Measurements from ENCODE around the gene HOXD8.

HOXD8 gene

GRCh38 chr2:176124947-176125771 is 4.3 kb upstream of the HOXD8 start:
- ChIA-PET CTCF (interaction anchor here (1.9 to 2.8 kb wide), 2 partner anchors 526 to 529 kb away, joined by 6 to 25 read pairs; no protein-coding TSS in a partner anchor), POLR2A (interaction anchor here (3.8 kb wide), 1 partner anchor 20 kb away, joined by 24 read pairs; no protein-coding TSS in a partner anchor)
- no peak for DNase-seq (ENCODE audit: extremely low spot score)
- TF ChIP-seq LEF1 (IDR thresholded peaks at IDR 0.05; ENCODE audit: borderline replicate concordance) (no peak), ARNT (IDR thresholded peaks at IDR 0.05) (no peak), CTBP1 (IDR thresholded peaks at IDR 0.05; ENCODE audit: borderline replicate concordance) (no peak), SUZ12 (IDR thresholded peaks at IDR 0.05) (no peak), FOXM1 (IDR thresholded peaks at IDR 0.05; ENCODE audit: borderline replicate concordance) (no peak), L3MBTL2 (conservative IDR thresholded peaks at IDR 0.05) (no peak), HDGF (IDR thresholded peaks at IDR 0.05; ENCODE audit: borderline replicate concordance) (no peak)

DNA sequence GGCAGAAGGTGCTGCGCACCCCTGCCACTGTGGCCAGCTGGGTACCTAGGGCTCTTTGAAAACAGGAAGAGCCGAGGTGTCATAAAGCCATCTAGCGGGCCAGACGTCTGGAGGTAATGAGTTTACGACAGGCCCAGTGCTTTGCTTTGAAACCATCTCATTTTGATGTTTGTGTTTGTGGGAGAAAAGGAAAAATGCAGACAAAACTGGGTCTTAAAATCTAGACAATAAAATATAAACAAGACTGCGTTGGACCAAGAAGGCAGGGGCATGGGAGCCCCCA is 3.8 kb upstream of the HOXD8 start:
- CTCF ChIA-PET, result interaction anchor here (1.9 to 2.8 kb wide), 2 partner anchors 526 to 529 kb away, joined by 6 to 25 read pairs; no protein-coding TSS in a partner anchor
- no peak for DNase-seq (ENCODE audit: extremely low spot score)
- TF ChIP-seq ELF4 (IDR thresholded peaks at IDR 0.05) (no peak), SUZ12 (IDR thresholded peaks at IDR 0.05) (no peak), HDGF (IDR thresholded peaks at IDR 0.05; ENCODE audit: borderline replicate concordance) (no peak), CTBP1 (IDR thresholded peaks at IDR 0.05; ENCODE audit: borderline replicate concordance) (no peak), FOXM1 (IDR thresholded peaks at IDR 0.05; ENCODE audit: borderline replicate concordance) (no peak)
- POLR2A ChIA-PET, result interaction anchor here (3.8 kb wide), 1 partner anchor 20 kb away, joined by 24 read pairs; no protein-coding TSS in a partner anchor

DNA sequence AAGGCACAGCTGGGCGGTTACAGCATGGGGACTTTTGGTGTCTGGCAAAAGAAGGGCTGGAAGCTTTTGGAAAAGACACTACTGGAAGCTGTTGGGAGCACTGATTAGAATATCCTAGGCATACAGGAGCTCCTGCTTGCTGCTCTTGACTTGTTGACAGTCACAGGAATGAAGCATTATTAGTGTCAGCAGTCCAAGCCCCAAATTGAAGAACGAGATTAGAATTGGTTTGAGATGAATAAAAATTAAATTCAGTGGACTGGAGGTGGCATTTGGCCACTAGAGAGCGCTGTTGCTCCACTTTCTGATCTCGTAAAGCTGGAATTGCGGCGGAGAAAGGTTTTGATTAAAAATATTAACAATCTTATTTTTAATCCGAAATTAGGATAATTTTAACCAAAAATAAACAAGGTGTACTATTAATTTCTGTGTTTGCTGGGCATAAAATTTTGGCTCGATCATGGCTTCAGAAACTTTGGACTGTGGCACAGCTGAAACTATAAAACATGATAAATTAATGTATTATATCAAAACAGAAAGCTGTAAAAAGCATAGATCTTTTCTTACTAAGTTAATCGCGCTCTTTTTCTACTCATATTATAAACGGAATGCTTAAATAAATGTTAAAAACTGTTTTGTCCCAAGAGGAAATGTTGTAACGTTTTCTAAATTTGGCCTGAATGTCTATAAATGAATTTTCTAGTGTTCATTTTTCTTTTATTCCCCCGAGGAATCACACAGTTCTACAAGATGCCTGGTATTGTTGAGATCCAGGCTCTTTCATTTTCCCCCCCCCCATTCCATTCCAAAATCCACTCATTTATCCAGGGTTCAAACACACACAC is 2.4 kb upstream of the HOXD8 start:
- TF ChIP-seq FOXA1 (IDR thresholded peaks at IDR 0.05), result no peak
- TF ChIP-seq NFRKB (IDR thresholded peaks at IDR 0.05), result no peak
- no peak for TF ChIP-seq FOXM1 (IDR thresholded peaks at IDR 0.05; ENCODE audit: borderline replicate concordance)
- TF ChIP-seq SUZ12 (IDR thresholded peaks at IDR 0.05), result no peak
- CTCF ChIA-PET, result interaction anchor here (0.5 to 2.8 kb wide), 16 partner anchors 9 to 688 kb away, joined by 3 to 25 read pairs (median 4); no protein-coding TSS in a partner anchor
- no peak for DNase-seq (ENCODE audit: extremely low spot score)
- POLR2A ChIA-PET, result interaction anchor here (0.8 to 3.8 kb wide), 2 partner anchors 22 to 33 kb away, joined by 3 to 24 read pairs; no protein-coding TSS in a partner anchor

DNA sequence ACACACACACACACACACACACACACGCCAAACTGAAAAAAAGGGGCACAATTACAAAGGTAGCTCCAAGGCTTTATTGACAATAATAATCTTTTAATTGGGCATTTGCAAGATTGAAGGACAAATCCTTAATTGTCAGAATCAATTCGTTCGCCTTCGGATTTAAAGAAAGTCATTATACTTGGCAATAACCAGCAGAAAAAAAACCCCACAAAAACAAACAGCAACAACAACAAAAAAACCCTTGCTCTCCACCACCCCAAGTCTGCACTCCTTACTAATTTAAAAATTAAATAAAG is 1.8 kb upstream of the HOXD8 start:
- POLR2A ChIA-PET, result interaction anchor here (3.8 kb wide), 1 partner anchor 22 kb away, joined by 24 read pairs; no protein-coding TSS in a partner anchor
- CTCF ChIA-PET, result interaction anchor here (0.5 to 2.1 kb wide), 9 partner anchors 9 to 526 kb away, joined by 3 to 11 read pairs (median 5); no protein-coding TSS in a partner anchor

DNA sequence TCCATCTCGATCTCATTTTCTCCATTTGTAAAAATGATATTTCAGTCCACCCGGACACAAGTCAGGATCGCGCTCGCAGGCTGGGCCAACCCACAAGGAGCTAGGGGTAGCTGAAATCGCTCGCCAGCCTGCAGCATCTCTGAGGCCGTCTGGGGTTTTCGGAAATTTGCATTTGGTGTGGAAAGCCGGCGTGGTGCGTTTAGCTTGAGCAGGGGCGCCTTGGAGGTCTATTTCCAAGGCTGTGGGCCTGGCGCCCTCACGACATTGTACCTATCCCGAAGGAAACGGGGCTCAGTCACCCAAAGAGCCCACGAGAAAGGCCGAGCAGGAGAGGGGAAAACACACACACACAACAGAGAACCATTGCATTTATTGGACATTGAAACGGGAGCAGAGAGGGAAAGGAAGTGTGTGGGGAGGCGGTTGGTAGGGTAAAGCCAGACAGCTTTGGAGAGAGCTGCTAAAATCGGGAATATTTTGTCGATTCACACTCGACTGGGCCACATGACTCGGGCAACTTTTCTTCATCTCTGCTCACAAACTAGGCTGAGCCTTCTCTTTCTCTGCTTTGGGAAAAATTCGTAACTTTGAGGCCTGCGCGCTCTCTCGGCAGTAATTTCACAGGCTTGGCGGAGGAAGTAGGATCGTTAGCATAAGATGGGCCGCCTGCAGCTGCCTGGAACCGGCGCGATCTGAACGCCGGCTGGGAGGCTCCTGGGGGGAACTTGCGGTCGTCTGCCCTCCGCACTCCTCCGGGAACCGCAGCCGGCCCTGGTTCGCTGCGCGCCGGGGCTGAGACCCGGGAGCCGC is 1.1 kb upstream of the HOXD8 start:
- TF ChIP-seq LEF1 (IDR thresholded peaks at IDR 0.05; ENCODE audit: borderline replicate concordance) (no peak), FOXA1 (IDR thresholded peaks at IDR 0.05) (no peak), FOXM1 (IDR thresholded peaks at IDR 0.05; ENCODE audit: borderline replicate concordance) (no peak), CTBP1 (IDR thresholded peaks at IDR 0.05; ENCODE audit: borderline replicate concordance) (no peak), L3MBTL2 (conservative IDR thresholded peaks at IDR 0.05) (no peak), FOXK2 (IDR thresholded peaks at IDR 0.05) (no peak), NFRKB (IDR thresholded peaks at IDR 0.05) (no peak), SUZ12 (IDR thresholded peaks at IDR 0.05) (no peak), ELF4 (IDR thresholded peaks at IDR 0.05) (no peak), ARNT (IDR thresholded peaks at IDR 0.05) (no peak)
- no peak for DNase-seq (ENCODE audit: extremely low spot score)
- ChIA-PET POLR2A (interaction anchor here (3.8 to 5.4 kb wide), 2 partner anchors 23 kb away, joined by 24 to 35 read pairs; partner anchors contain the start of gene HOXD11), CTCF (interaction anchor here (0.8 to 2.1 kb wide), 5 partner anchors 8 to 526 kb away, joined by 3 to 10 read pairs (median 5); no protein-coding TSS in a partner anchor)

More for the DNA sequence above, 1.8 kb upstream of the HOXD8 start:
- no peak for DNase-seq (ENCODE audit: extremely low spot score)
- TF ChIP-seq BHLHE40 (IDR thresholded peaks at IDR 0.05; ENCODE audit: borderline replicate concordance) (no peak), NFRKB (IDR thresholded peaks at IDR 0.05) (no peak), FOXK2 (IDR thresholded peaks at IDR 0.05) (no peak), FOXM1 (IDR thresholded peaks at IDR 0.05; ENCODE audit: borderline replicate concordance) (no peak), HDGF (IDR thresholded peaks at IDR 0.05; ENCODE audit: borderline replicate concordance) (no peak), SP1 (IDR thresholded peaks at IDR 0.05) (no peak), CTBP1 (IDR thresholded peaks at IDR 0.05; ENCODE audit: borderline replicate concordance) (no peak), L3MBTL2 (conservative IDR thresholded peaks at IDR 0.05) (no peak), ARNT (IDR thresholded peaks at IDR 0.05) (no peak), ZNF384 (IDR thresholded peaks at IDR 0.05) (no peak), FOXA1 (IDR thresholded peaks at IDR 0.05) (no peak), TARDBP (IDR thresholded peaks at IDR 0.05) (no peak), ELF4 (IDR thresholded peaks at IDR 0.05) (no peak), SUZ12 (IDR thresholded peaks at IDR 0.05) (no peak), LEF1 (IDR thresholded peaks at IDR 0.05; ENCODE audit: borderline replicate concordance) (no peak)
- TF ChIP-seq, protein P1, sequence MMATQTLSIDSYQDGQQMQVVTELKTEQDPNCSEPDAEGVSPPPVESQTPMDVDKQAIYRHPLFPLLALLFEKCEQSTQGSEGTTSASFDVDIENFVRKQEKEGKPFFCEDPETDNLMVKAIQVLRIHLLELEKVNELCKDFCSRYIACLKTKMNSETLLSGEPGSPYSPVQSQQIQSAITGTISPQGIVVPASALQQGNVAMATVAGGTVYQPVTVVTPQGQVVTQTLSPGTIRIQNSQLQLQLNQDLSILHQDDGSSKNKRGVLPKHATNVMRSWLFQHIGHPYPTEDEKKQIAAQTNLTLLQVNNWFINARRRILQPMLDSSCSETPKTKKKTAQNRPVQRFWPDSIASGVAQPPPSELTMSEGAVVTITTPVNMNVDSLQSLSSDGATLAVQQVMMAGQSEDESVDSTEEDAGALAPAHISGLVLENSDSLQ (IDR thresholded peaks at IDR 0.05), result no peak

DNA sequence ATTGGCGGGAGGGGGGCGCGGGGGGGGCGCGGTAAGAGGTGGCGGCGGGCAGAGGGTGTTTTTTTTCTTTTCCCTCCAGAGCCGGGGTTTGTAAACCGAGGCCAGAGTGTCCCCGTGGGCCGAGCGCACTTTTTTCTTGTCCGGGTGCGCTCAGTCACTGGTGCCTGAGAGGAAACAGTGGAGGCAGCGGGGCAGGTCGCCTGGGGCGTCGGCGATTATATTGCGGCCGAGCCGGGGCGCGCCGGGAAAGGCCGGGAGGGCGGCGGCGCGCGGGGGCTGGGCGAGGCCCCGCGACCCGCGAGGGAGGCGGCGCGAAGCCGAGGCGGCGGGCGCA is 275 bp downstream of the HOXD8 start:
- TF ChIP-seq FOXM1 (IDR thresholded peaks at IDR 0.05; ENCODE audit: borderline replicate concordance), result 0 out of 2 replicates have a peak, but pooled peaks have one; percentile 48
- TF ChIP-seq SP1 (IDR thresholded peaks at IDR 0.05), result no peak
- CTCF ChIA-PET, result interaction anchor here (0.6 to 1.0 kb wide), 2 partner anchors 28 to 507 kb away, joined by 3 to 4 read pairs; no protein-coding TSS in a partner anchor
- POLR2A ChIA-PET, result interaction anchor here (1.3 to 5.4 kb wide), 3 partner anchors 24 to 507 kb away, joined by 3 to 35 read pairs (median 5); partner anchors contain the start of gene HOXD11
- DNase-seq (ENCODE audit: extremely low spot score), result no peak
